Neuron (in vitro differentiated cells): ENCODE results near the gene IGFALS.

Experiments used
- H2AFZ ChIP-seq: one replicate; pipeline ENCODE4 v1.6.1; 2013; ENCODE audit warnings: low read depth, mild to moderate bottlenecking, inconsistent platforms, low read length, moderate library complexity
- H3K27me3 ChIP-seq: one replicate; pipeline ENCODE4 v1.6.1; 2013; ENCODE audit warnings: low read length; ENCODE audit not compliant: insufficient read depth
- H3K36me3 ChIP-seq: one replicate; pipeline ENCODE4 v1.6.1; 2013; ENCODE audit warnings: low read length; ENCODE audit not compliant: insufficient read depth
- H3K4me1 ChIP-seq: one replicate; pipeline ENCODE4 v1.6.1; 2013; ENCODE audit warnings: low read length; ENCODE audit not compliant: insufficient read depth
- H3K4me3 ChIP-seq: 2 replicates; pipeline ENCODE4 v1.5.1; 2013; ENCODE audit warnings: mild to moderate bottlenecking, low read length, moderate library complexity
- H3K9me3 ChIP-seq: one replicate; pipeline ENCODE4 v1.6.1; 2013; ENCODE audit warnings: low read length

The IGFALS gene

DNA sequence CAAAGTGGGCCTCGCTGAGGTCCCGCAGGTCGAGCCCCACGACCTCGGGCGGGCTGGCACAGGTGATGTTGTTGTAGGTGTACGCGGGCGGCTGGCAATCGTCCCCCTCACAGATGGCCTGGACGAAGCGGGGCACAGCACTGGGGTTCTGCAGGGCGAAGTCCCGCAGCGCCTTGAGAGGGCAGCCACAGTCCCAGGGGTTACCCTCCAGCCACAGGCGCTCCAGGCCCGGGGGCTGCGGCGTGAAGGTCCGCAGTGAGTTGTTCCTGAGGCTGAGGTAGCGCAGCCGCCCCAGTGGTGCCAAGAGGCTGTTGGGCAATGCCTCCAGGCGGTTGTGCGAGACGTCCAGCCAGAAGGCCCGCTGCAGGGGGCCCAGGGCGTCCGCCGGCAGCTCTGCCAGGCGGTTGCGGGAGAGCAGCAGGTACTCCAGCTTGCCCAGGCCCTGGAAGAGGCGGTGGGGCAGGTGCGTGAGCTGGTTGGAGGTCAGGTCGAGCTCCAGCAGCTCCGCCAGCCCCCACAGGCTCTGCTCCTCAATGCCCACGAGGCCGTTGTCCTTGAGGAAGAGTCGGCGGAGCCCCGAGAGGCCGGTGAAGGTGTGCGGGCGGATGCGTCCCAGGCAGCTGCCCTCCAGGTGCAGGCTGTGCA, 2.8 kb downstream of the IGFALS start:
- H3K36me3 ChIP-seq, result peaks cover 37% of the 10 kb centered on the region
- no peaks in the 10 kb centered on the region for H3K4me1 ChIP-seq
- H3K27me3 ChIP-seq, result no peaks in the 10 kb centered on the region

DNA sequence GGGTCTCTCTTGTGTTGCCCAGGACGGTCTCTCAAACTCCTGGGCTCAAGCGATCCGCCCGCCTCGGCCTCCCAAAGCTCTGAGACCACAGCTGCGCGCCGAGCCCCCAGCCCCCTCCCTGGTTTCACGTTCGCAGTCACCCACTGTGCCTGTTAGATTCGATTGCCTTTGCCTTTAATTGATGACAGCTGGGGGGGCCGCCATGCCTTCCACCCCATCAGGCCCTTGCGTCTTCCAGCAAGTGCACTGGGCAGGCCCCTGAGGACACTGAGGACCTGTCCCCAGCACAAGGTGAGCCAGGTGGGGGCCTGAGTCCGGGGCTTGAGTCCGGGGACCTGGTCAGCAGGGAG, 3.3 kb downstream of the IGFALS start:
- no peaks in the 10 kb centered on the region for H3K4me1 ChIP-seq
- peaks cover 42% of the 10 kb centered on the region for H3K36me3 ChIP-seq
- no peak overlapping the region for H2AFZ ChIP-seq
- H3K9me3 ChIP-seq, result no peaks in the 10 kb centered on the region
- H3K4me3 ChIP-seq, result no peak overlapping the region
- H3K27me3 ChIP-seq, result no peaks in the 10 kb centered on the region

More for the DNA sequence above, 2.8 kb downstream of the IGFALS start:
- Histone ChIP-seq H3K4me3 (no peak overlapping the region), H2AFZ (no peak overlapping the region), H3K9me3 (no peaks in the 10 kb centered on the region)

DNA sequence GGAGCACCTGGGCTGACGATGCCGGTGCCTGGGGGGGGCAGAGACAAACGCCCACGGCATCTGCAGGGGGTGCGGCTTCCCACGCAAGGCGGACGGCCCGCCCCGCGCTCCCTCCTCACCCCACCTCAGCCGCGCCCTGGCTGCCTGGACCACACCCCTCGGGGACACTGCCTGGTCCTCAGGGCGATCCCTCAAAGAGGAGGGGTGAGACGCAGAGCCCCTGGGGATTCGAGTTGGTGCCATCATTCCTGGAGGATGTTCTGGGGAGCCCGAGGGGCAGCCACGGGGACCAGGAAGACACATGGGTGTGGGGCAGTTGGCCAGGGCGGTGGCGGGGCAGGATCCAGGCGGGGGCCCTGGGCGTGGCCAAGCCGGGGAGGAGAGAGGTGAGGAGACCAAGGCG, 3.9 kb downstream of the IGFALS start:
- peaks cover 45% of the 10 kb centered on the region for H3K36me3 ChIP-seq

DNA sequence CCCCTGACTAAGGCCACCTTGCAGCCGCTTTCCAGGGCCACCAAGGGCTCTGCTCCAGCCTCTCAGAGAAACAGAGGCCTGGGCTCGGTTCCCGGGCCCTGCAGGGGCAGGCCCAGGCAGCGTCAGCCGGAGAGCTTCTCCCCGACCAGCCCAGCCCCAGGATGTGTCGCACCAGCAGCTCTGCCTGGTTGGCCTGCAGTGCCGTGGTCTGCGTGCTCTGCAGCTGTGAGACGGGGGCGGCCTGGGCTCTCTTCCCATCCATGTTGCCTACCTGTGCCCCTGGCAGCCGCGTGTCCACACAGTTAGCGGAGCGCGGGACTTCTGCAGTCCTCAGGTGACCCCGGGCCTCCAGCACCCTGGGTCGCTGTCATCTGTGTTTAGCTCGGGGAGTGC, 4.8 kb downstream of the IGFALS start:
- Histone ChIP-seq H3K4me1 (peaks cover 5% of the 10 kb centered on the region), H3K36me3 (peaks cover 45% of the 10 kb centered on the region), H3K4me3 (no peak overlapping the region), H2AFZ (no peak overlapping the region), H3K27me3 (no peaks in the 10 kb centered on the region), H3K9me3 (no peaks in the 10 kb centered on the region)

More for the DNA sequence above, 3.9 kb downstream of the IGFALS start:
- Histone ChIP-seq H3K9me3 (no peaks in the 10 kb centered on the region), H3K4me3 (no peak overlapping the region), H3K27me3 (no peaks in the 10 kb centered on the region), H3K4me1 (no peaks in the 10 kb centered on the region), H2AFZ (no peak overlapping the region)

DNA sequence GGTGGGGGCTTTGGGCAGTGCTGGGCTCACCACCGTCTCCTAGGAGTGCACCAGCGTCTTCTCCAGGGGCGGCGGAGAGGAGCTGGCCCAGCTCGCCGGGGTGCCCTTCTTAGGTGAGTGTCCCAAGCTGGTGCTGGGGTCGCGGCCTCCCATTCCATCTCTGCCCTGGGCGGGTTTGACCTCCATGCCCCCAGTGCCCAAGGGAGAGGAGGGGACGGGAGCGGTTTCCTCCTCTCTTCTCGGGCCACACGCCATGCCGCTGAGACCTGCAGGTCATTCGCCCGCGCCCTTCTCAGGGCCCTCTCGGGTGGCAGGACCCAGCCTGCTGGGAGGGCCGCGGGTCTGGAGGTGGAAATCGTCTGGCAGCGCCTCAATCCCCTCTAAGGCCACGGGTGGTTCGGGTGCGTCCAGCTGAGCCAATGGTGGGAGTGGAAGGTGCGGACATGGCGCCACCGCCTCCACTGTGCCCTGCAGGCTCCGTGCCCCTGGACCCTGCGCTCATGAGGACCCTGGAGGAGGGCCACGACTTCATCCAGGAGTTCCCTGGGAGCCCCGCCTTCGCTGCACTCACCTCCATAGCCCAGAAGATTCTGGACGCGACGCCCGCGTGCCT, 5.3 kb downstream of the IGFALS start:
- Histone ChIP-seq H3K4me1 (peaks cover 5% of the 10 kb centered on the region), H3K36me3 (peaks cover 45% of the 10 kb centered on the region), H3K27me3 (no peaks in the 10 kb centered on the region), H2AFZ (no peak overlapping the region), H3K9me3 (no peaks in the 10 kb centered on the region), H3K4me3 (no peak overlapping the region)

DNA sequence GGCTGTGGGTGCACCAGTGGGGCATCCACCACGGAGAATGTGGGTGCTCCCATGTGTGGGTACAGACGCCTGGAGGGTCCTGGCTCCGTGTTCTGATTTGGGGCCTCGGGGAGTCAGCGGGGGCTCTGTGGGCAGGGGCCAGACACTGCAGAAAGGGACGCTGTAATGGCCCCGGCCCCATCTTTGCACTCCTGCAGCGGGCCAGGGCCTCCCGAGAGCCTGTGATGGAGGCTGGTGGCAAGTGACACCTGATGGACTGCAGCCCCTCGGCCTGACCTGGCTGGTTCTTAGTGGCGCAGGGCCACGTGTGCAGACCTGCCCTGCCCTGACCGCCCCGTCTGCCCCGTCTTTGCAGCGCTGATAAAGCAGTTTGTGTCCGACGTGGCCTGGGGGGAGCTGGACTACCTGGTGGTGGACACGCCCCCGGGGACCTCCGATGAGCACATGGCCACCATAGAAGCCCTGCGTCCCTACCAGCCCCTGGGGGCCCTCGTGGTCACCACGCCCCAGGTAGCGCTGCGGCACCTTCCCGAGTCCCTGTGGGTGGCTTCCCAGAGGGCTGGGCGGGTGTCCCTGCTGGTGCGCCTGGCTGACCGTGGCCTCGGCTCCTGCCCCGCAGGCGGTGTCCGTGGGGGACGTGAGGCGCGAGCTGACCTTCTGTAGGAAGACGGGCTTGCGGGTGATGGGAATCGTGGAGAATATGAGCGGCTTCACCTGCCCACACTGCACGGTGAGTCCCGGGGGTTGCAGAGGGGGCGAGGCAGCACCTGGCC, 6.0 kb downstream of the IGFALS start:
- no peak overlapping the region for H3K4me3 ChIP-seq
- H3K9me3 ChIP-seq, result no peaks in the 10 kb centered on the region
- H3K4me1 ChIP-seq, result peaks cover 5% of the 10 kb centered on the region
- no peaks in the 10 kb centered on the region for H3K27me3 ChIP-seq
- H3K36me3 ChIP-seq, result peaks cover 45% of the 10 kb centered on the region
- H2AFZ ChIP-seq, result no peak overlapping the region

DNA sequence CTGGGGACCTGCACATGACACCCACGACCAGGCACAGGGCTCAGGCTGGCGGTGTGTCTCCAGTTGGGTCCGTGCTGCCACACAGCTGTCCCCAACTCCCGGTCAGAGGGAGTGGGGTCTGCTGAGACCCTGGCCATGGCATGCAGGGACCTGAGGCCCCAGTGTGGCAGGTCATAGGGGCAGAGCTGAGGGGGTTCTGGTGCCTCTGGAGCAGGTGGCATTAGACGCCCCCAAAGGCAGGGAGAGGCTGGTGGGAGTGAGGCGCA, 6.5 kb downstream of the IGFALS start:
- Histone ChIP-seq H3K27me3 (no peaks in the 10 kb centered on the region), H2AFZ (no peak overlapping the region), H3K36me3 (peaks cover 45% of the 10 kb centered on the region), H3K4me1 (peaks cover 5% of the 10 kb centered on the region), H3K9me3 (no peaks in the 10 kb centered on the region), H3K4me3 (no peak overlapping the region)

DNA sequence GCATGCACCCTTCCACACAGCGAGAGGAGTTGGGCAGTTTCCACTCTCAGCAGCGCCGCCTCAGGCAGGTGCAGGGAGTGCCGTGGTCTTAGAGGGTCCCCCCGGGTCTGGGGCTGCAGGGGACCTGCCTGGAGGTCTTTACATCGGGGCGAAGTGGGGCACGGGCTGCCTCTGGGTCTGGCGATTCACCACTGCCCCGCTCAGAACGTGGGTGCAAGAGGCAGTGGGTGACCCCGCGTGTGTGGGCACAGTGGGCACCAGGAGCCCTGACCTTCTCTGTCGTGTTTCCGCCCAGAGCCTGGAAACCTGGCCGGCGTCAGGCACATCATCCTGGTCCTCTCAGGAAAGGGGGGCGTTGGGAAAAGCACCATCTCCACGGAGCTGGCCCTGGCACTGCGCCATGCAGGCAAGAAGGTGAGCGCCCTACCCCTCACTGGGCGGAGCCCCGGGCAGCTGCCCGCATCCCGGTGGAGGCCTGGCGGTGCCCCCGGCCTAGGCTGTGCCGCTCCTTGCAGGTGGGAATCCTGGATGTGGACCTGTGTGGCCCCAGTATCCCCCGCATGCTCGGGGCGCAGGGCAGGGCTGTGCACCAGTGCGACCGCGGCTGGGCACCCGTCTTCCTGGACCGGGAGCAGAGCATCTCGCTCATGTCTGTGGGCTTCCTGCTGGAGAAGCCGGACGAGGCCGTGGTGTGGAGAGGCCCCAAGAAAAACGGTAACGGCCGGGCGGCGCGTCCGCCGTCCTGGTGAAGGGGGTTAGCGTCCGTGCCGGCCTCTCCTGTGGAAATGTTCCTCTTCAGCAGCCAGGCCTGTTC, 7.1 kb downstream of the IGFALS start:
- Histone ChIP-seq H3K9me3 (no peaks in the 10 kb centered on the region), H3K27me3 (no peaks in the 10 kb centered on the region), H3K4me3 (no peak overlapping the region), H3K4me1 (peaks cover 9% of the 10 kb centered on the region), H3K36me3 (peaks cover 45% of the 10 kb centered on the region), H2AFZ (no peak overlapping the region)

DNA sequence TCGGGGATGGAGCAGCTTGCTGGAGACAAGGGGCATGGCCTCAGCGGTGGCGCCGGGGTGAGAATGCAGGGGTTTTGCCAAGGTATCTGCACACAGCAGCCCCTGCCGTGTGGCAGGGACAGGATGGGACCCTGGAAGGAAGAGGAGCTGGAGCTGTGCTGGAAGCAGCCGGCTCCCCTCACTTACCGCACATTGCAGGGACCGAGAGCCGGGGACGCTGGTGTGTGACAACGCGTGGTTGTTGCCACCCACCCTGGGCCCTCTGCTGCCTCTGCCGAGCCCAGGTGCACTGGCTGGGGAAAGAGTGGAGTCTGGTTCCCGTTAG, 7.7 kb downstream of the IGFALS start:
- Histone ChIP-seq H2AFZ (no peak overlapping the region), H3K4me3 (no peak overlapping the region), H3K36me3 (peaks cover 50% of the 10 kb centered on the region)

DNA sequence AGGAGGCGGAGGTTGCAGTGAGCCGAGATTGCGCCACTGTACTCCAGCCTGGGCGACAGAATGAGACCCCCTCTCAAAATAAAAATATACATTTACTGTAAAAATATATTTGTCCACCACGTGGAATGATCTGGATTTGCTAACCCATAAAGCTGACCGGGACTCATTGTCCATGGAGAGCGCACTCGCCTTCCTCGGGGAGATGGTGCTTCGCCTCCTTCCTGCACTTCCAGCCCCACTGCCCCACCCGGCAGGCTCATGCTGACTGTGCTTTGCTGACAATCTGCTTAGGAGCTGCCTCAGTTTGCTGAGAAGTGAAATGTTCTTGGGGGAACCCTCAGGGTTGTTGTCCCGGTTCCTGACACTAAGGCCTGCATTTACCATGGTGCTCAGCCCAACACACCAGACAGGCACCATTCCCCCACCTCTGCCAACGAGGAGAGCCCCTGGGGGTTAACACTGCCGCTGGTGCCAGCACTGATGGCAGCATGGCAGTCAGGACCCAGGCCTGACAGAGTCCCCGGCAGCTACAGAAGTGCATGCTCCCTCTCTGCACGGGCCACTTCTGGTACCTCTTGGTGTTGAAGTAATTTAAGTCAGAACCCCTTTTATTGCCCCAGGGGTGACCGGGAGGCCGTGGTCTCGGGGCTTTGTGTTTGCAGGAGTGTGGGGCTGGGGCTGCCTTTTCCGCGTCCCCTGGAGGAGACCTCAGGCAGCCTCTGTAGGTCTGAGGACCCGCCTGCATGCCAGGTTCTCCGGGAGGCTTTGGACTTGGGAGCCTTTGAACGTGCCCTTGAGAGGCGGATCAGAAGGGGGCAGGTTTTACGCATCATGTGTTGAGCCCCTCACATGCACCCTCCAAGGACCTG, 8.3 kb downstream of the IGFALS start:
- Histone ChIP-seq H3K4me3 (no peak overlapping the region), H3K4me1 (peaks cover 16% of the 10 kb centered on the region), H3K9me3 (no peaks in the 10 kb centered on the region), H3K36me3 (peaks cover 49% of the 10 kb centered on the region), H2AFZ (no peak overlapping the region), H3K27me3 (no peaks in the 10 kb centered on the region)

More for the DNA sequence above, 7.7 kb downstream of the IGFALS start:
- Histone ChIP-seq H3K4me1 (peaks cover 16% of the 10 kb centered on the region), H3K9me3 (no peaks in the 10 kb centered on the region), H3K27me3 (no peaks in the 10 kb centered on the region)

DNA sequence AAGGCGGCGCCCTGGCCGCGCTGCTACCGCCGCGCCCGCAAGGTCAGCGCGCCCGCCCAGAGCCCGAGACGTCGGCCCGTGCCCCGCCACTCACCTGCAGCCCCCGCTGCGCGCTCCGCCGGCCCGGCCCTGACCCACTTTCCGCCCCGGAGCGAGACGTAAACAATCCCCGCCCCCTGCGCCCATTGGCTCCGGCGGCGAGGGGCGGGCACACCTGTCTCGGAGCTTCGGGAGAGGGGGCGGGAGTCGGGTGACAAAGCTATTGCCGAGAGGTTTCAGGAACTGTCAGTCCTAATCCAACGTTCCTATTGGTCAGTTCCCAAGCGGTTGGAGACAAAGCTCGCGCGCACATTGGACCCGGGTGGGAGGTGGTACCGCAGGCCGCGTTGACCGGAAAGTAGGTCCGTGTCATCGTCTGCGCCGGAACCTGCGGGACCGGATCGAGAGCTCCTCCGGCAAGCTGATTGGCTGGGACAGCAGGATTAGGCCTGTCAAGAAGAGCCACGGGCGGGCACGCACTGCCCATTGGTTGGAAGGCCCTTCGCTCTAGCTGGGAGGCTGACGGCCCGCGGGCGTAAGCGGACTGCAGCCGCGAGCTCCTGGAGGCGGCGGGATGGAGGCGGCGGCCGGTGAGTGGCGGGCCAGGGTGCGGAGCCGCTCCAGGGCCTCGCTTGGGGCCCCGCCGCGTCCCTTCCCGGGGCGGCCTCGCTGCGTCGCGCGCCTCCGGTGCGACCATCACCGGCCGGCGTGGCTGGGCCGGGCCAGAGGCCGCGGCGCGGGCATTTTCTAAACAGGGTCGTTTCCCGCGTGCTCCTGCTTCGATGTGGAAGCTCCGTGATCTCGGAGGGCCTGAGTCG, 10.9 kb downstream of the IGFALS start, which contains the start of the genes NUBP2 and SPSB3:
TSS of gene NUBP2 (plus strand) at position 553 of the 857 bp plus-strand sequence. CDS start at position 614, 61 bp downstream.
TSS of gene SPSB3 (minus strand) at position 164 of the 857 bp plus-strand sequence. CDS start 1,088 bp downstream, outside the sequence.
- H3K27me3 ChIP-seq, result no peaks in the 10 kb centered on the region
- peaks cover 16% of the 10 kb centered on the region for H3K4me1 ChIP-seq
- peaks cover 45% of the 10 kb centered on the region for H3K36me3 ChIP-seq
- no peak within 1 kb of the TSS for H2AFZ ChIP-seq
- H3K4me3 ChIP-seq, result peak within 1 kb of the TSS; percentile 95
- H3K9me3 ChIP-seq, result no peaks in the 10 kb centered on the region
